A549 (cell line): ENCODE data around the gene NANOS3. TPM values are rescaled to one million over a fixed set of nuclear protein-coding genes. Genes with fewer than 3 reads are reported as not detected.

Source experiments
- ATAC-seq, 2 experiments: fragments of 200-7000 bp in 1 of 2; fragments of >200 bp in 1 of 2; cut with Nextera tagmentation in 1 of 2; cut with Tn5 transposase in 1 of 2; 3 replicates each; pipeline versions ENCODE4 v1.8.0 to v1.9.1; 2018 to 2020; ENCODE audit warnings: mild to moderate bottlenecking in 1 of 2, moderate library complexity in 1 of 2
- CTCF ChIA-PET: fragments of 300-600 bp; sonication (Branson Sonifier 250); formaldehyde crosslinking; extraction: SDS; loops from one replicate; lab custom pipeline; 2021; ENCODE audit warnings: antibody characterized with exemption, inconsistent platforms; lab: Yijun Ruan, JAX
- POLR2A ChIA-PET: fragments of 350-600 bp; formaldehyde crosslinking; extraction: SDS; loops from one replicate; lab custom pipeline; 2021; ENCODE audit warnings: antibody characterized with exemption, inconsistent platforms; lab: Yijun Ruan, JAX
- DNase-seq, 2 experiments: peaks; one replicate each; pipeline versions ENCODE4 v3.0.0 to v3.0.0-alpha.2; 2011 to 2016; ENCODE audit warnings: low read depth in 1 of 2, low spot score in 1 of 2
- FAIRE-seq: peaks from 2 replicates; lab custom pipeline; 2011; peaks lifted over from hg19 to GRCh38; lab: Jason Lieb, UNC
- H3K27ac ChIP-seq, 2 experiments: fragments of >200 bp; sonication (Bioruptor Twin); formaldehyde crosslinking; 3 replicates each; pipeline ENCODE4 v1.5.1; 2016 to 2017
- H3K4me1 ChIP-seq: fragments of >200 bp; sonication (Bioruptor Twin); formaldehyde crosslinking; 3 replicates; pipeline ENCODE4 v1.6.1; 2016
- H3K4me2 ChIP-seq: fragments of >200 bp; sonication (Bioruptor Twin); formaldehyde crosslinking; 3 replicates; pipeline ENCODE4 v1.6.1; 2016
- H3K4me3 ChIP-seq: fragments of >200 bp; sonication (Bioruptor Twin); formaldehyde crosslinking; 3 replicates; pipeline ENCODE4 v1.5.1; 2016
- H3K9me3 ChIP-seq: fragments of >200 bp; sonication (Bioruptor Twin); formaldehyde crosslinking; 3 replicates; pipeline ENCODE4 v1.6.1; 2016
- BHLHE40 ChIP-seq: IDR thresholded peaks from 2 replicates; pipeline ENCODE4 v1.6.1; 2012; ENCODE audit warnings: low read depth, low read length, inconsistent platforms
- CBX2 ChIP-seq: fragments of 200-600 bp; sonication (generic); IDR thresholded peaks from 2 replicates; pipeline ENCODE4 v1.6.1; 2016; ENCODE audit warnings: low read depth, mild to moderate bottlenecking, borderline replicate concordance
- CHD2 ChIP-seq: fragments of 150-350 bp; IDR thresholded peaks from 2 replicates; pipeline ENCODE4 v1.6.1; 2014; ENCODE audit warnings: low read length; ENCODE audit not compliant: partially characterized antibody
- E2F6 ChIP-seq: IDR thresholded peaks from 2 replicates; pipeline ENCODE4 v1.6.1; 2012; ENCODE audit warnings: low read depth, borderline replicate concordance
- EHMT2 ChIP-seq: fragments of 200-600 bp; sonication (generic); IDR thresholded peaks from 2 replicates; pipeline ENCODE4 v1.6.1; 2016; ENCODE audit warnings: antibody characterized with exemption, low read depth, mild to moderate bottlenecking, moderate library complexity
- FOSL2 ChIP-seq, 2 experiments: fragments of 450-650 bp in 1 of 2; fragments of >200 bp in 1 of 2; sonication (Bioruptor Twin) in 1 of 2; formaldehyde crosslinking; IDR thresholded peaks; 2 replicates each; pipeline versions ENCODE4 v1.5.0 to v1.6.1; 2016 to 2020; ENCODE audit warnings: mild to moderate bottlenecking in 1 of 2, moderate library complexity in 1 of 2
- GATA3 ChIP-seq: IDR thresholded peaks from 2 replicates; pipeline ENCODE4 v1.6.1; 2012; ENCODE audit warnings: borderline replicate concordance
- HEYL ChIP-seq: fragments of 250-450 bp; sonication (Bioruptor Pico); IDR thresholded peaks from 2 replicates; pipeline ENCODE4 v1.8.0; 2021; ENCODE audit warnings: mild to moderate bottlenecking, moderate library complexity
- HMGXB4 ChIP-seq: fragments of 250-450 bp; sonication (Bioruptor Pico); IDR thresholded peaks from 2 replicates; pipeline ENCODE4 v1.5.0; 2021; ENCODE audit warnings: mild to moderate bottlenecking, moderate library complexity, borderline replicate concordance
- HOXB13 ChIP-seq: fragments of 250-450 bp; sonication (Bioruptor Pico); IDR thresholded peaks from 2 replicates; pipeline ENCODE4 v1.5.0; 2020; ENCODE audit warnings: low read depth, mild to moderate bottlenecking, moderate library complexity
- JUN ChIP-seq, 2 experiments: fragments of >200 bp; sonication (Bioruptor Twin); formaldehyde crosslinking; IDR thresholded peaks; 2 replicates in 1 of 2; 3 replicates in 1 of 2; pipeline ENCODE4 v1.6.1; 2016 to 2017
- JUNB ChIP-seq: fragments of >200 bp; sonication (Bioruptor Twin); formaldehyde crosslinking; IDR thresholded peaks from 2 replicates; pipeline ENCODE4 v1.6.1; 2016
- KDM1A ChIP-seq: fragments of 200-600 bp; sonication (generic); IDR thresholded peaks from 2 replicates; pipeline ENCODE4 v1.6.1; 2016; ENCODE audit warnings: low read depth, mild to moderate bottlenecking
- MAX ChIP-seq: IDR thresholded peaks from 2 replicates; pipeline ENCODE4 v1.6.1; 2012
- MAZ ChIP-seq: fragments of 150-350 bp; IDR thresholded peaks from 2 replicates; pipeline ENCODE4 v1.6.1; 2014; ENCODE audit warnings: antibody characterized with exemption, low read depth, low read length, borderline replicate concordance
- MYC ChIP-seq: IDR thresholded peaks from 2 replicates; pipeline ENCODE4 v1.6.1; 2012; ENCODE audit warnings: mild to moderate bottlenecking, inconsistent platforms, low read length, improper control_type of control experiment, borderline replicate concordance
- NFE2L2 ChIP-seq: fragments of 150-350 bp; conservative IDR thresholded peaks from 2 replicates; pipeline ENCODE4 v1.6.1; 2014; ENCODE audit warnings: low read length
- NPAS2 ChIP-seq: fragments of 250-450 bp; sonication (Bioruptor Pico); IDR thresholded peaks from 2 replicates; pipeline ENCODE4 v1.8.0; 2022; ENCODE audit warnings: mild to moderate bottlenecking, moderate library complexity, borderline replicate concordance
- PBX3 ChIP-seq: IDR thresholded peaks from 2 replicates; pipeline ENCODE4 v1.6.1; 2012
- PHF8 ChIP-seq: fragments of 200-600 bp; sonication (generic); IDR thresholded peaks from 2 replicates; pipeline ENCODE4 v1.6.1; 2016; ENCODE audit warnings: low read depth, mild to moderate bottlenecking, antibody characterized with exemption, moderate library complexity, borderline replicate concordance
- POLR2AphosphoS2 ChIP-seq: conservative IDR thresholded peaks from 2 replicates; pipeline ENCODE4 v1.6.1; 2012; ENCODE audit warnings: low read length, improper control_type of control experiment, inconsistent platforms
- RARB ChIP-seq: fragments of 250-450 bp; sonication (Bioruptor Pico); IDR thresholded peaks from 2 replicates; pipeline ENCODE4 v1.8.0; 2021; ENCODE audit warnings: mild to moderate bottlenecking, moderate library complexity
- RCOR1 ChIP-seq: fragments of 150-350 bp; IDR thresholded peaks from 2 replicates; pipeline ENCODE4 v1.6.1; 2014; ENCODE audit warnings: antibody characterized with exemption, low read length, low read depth
- RNF2 ChIP-seq: fragments of 200-600 bp; sonication (generic); IDR thresholded peaks from 2 replicates; pipeline ENCODE4 v1.6.1; 2016; ENCODE audit warnings: low read depth, mild to moderate bottlenecking, antibody characterized with exemption, moderate library complexity, borderline replicate concordance
- TFCP2L1 ChIP-seq: fragments of 250-450 bp; sonication (Bioruptor Pico); IDR thresholded peaks from 2 replicates; pipeline ENCODE4 v1.5.0; 2021; ENCODE audit warnings: mild to moderate bottlenecking
- TP53 ChIP-seq: fragments of 250-450 bp; sonication (Bioruptor Pico); IDR thresholded peaks from 2 replicates; pipeline ENCODE4 v1.5.0; 2021; ENCODE audit warnings: mild to moderate bottlenecking, moderate library complexity
- ZC3H11A ChIP-seq: fragments of 450-650 bp; IDR thresholded peaks from 2 replicates; pipeline ENCODE4 v1.6.1; 2014; ENCODE audit warnings: antibody characterized with exemption, mild to moderate bottlenecking
- ZFP36 ChIP-seq: fragments of 450-650 bp; IDR thresholded peaks from 2 replicates; pipeline ENCODE4 v1.6.1; 2014; ENCODE audit warnings: borderline replicate concordance; ENCODE audit not compliant: partially characterized antibody
- ZNF302 ChIP-seq: fragments of 250-450 bp; sonication (Bioruptor Pico); IDR thresholded peaks from 2 replicates; pipeline ENCODE4 v1.9.0; 2021; ENCODE audit warnings: inconsistent platforms, mild to moderate bottlenecking, moderate library complexity
- ZSCAN20 ChIP-seq: fragments of 250-450 bp; sonication (Bioruptor Pico); IDR thresholded peaks from 2 replicates; pipeline ENCODE4 v1.8.0; 2022; ENCODE audit warnings: mild to moderate bottlenecking, moderate library complexity
- WGBS: methylation state at CpG from one replicate; pipeline ENCODE4 v1.1.6; 2017; ENCODE audit errors: missing lambda C conversion rate; 5-methylcytosine and 5-hydroxymethylcytosine counted together
- polyA plus RNA-seq, 4 experiments: library from polyadenylated mRNA; depleted of rRNA in 3 of 4; stranded (reverse); fragments of >200 nt; fragmentation: RNase III in 1 of 4; extraction: RNeasy Plus Mini Kit Qiagen cat#74134 plus additional on column Dnase treatment in 1 of 4; gene quantifications; 2 replicates in 3 of 4; 3 replicates in 1 of 4; pipeline ENCODE4 v1.2.3, GENCODE V29; 2011 to 2017
- TF ChIP-seq, protein P1 (sequence below): fragments of 200-600 bp; sonication (generic); IDR thresholded peaks from 2 replicates; pipeline ENCODE4 v1.6.1; 2016; ENCODE audit warnings: antibody characterized with exemption, mild to moderate bottlenecking, moderate library complexity

Gene NANOS3
- polyA plus RNA-seq, 2 of the 4 experiments (the other 2 are of a cell fraction) = 0.31 to 1.2 TPM

GRCh38 chr19:13833330-13834243 lies 43.3 kb upstream of the NANOS3 start:
- WGBS = 6% methylated on average over 27 of the region's 59 CpGs
- POLR2A ChIA-PET = interaction anchor here (0.9 to 3.6 kb wide), 6 partner anchors 11 to 29 kb away, joined by 3 to 37 read pairs (median 5); no protein-coding TSS in a partner anchor
- TF ChIP-seq MYC = peak; percentile 38; the same call in 1 of the 2 replicates
- no peak for TF ChIP-seq EHMT2
- TF ChIP-seq, protein P1, sequence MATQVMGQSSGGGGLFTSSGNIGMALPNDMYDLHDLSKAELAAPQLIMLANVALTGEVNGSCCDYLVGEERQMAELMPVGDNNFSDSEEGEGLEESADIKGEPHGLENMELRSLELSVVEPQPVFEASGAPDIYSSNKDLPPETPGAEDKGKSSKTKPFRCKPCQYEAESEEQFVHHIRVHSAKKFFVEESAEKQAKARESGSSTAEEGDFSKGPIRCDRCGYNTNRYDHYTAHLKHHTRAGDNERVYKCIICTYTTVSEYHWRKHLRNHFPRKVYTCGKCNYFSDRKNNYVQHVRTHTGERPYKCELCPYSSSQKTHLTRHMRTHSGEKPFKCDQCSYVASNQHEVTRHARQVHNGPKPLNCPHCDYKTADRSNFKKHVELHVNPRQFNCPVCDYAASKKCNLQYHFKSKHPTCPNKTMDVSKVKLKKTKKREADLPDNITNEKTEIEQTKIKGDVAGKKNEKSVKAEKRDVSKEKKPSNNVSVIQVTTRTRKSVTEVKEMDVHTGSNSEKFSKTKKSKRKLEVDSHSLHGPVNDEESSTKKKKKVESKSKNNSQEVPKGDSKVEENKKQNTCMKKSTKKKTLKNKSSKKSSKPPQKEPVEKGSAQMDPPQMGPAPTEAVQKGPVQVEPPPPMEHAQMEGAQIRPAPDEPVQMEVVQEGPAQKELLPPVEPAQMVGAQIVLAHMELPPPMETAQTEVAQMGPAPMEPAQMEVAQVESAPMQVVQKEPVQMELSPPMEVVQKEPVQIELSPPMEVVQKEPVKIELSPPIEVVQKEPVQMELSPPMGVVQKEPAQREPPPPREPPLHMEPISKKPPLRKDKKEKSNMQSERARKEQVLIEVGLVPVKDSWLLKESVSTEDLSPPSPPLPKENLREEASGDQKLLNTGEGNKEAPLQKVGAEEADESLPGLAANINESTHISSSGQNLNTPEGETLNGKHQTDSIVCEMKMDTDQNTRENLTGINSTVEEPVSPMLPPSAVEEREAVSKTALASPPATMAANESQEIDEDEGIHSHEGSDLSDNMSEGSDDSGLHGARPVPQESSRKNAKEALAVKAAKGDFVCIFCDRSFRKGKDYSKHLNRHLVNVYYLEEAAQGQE = peak; percentile 11; the same call in 1 of the 2 replicates
- TF ChIP-seq MAX = peak; percentile 47
- TF ChIP-seq FOSL2 (IDR thresholded peaks at IDR 0.05) = no peak
- TF ChIP-seq FOSL2 (CRISPR knock-in tag; IDR thresholded peaks at IDR 0.05) = peak; percentile 58; the same call in 1 of the 2 replicates
- TF ChIP-seq HMGXB4 (CRISPR knock-in tag) = peak; percentile 89; the same call in 1 of the 2 replicates
- no peak for TF ChIP-seq BHLHE40
- peak; percentile 99 for TF ChIP-seq TFCP2L1 (CRISPR knock-in tag)
- no peak for TF ChIP-seq NPAS2 (CRISPR knock-in tag)
- no peak for TF ChIP-seq KDM1A
- no peak for TF ChIP-seq ZNF302 (CRISPR knock-in tag)
- no peak for TF ChIP-seq RCOR1
- TF ChIP-seq JUN (IDR thresholded peaks at IDR 0.05) = peak; percentile 77 to 90; a peak in 4 of 5 replicates
- TF ChIP-seq POLR2AphosphoS2 = peak; percentile 98
- TF ChIP-seq ZFP36 = no peak
- TF ChIP-seq RARB (CRISPR knock-in tag) = peak; percentile 93
- no peak for TF ChIP-seq E2F6
- TF ChIP-seq NFE2L2 = no peak
- no peak for TF ChIP-seq CBX2
- TF ChIP-seq HEYL (CRISPR knock-in tag) = no peak
- TF ChIP-seq ZSCAN20 (CRISPR knock-in tag) = no peak; the same call in 1 of the 2 replicates
- TF ChIP-seq CHD2 = peak; percentile 37
- TF ChIP-seq RNF2 = no peak
- peak; percentile 96 for TF ChIP-seq TP53 (CRISPR knock-in tag)
- TF ChIP-seq GATA3 = peak; percentile 56; the same call in 1 of the 2 replicates
- TF ChIP-seq PBX3 = peak; percentile 94
- peak; percentile 12; the same call in 1 of the 2 replicates for TF ChIP-seq MAZ
- TF ChIP-seq ZC3H11A = no peak
- TF ChIP-seq HOXB13 (CRISPR knock-in tag) = no peak
- TF ChIP-seq JUNB = no peak
- no peak for TF ChIP-seq PHF8

More at GRCh38 chr19:13833330-13834243, 43.3 kb upstream of the NANOS3 start:
- CTCF ChIA-PET = interaction anchor here (0.5 to 10.7 kb wide), 7 partner anchors 23 to 70 kb away, joined by 3 to 271 read pairs (median 4); no protein-coding TSS in a partner anchor
- Histone ChIP-seq H3K4me1 (peaks cover 55% of the 10 kb centered on the region), H3K9me3 (no peaks in the 10 kb centered on the region), H3K4me3 (0 out of 3 replicates have a peak overlapping the region, but pooled peaks have one; percentile 6), H3K27ac (peak overlapping the region; percentile 100), H3K4me2 (peak overlapping the region; percentile 100)
- no peak for FAIRE-seq
- peak; percentile 62 to 91 for DNase-seq
- ATAC-seq = peak; percentile 44
